Large intestine (tissue), 3 donors: ENCODE data around the gene CNN3. TPM values are rescaled to one million over a fixed set of nuclear protein-coding genes. Genes with fewer than 3 reads are reported as not detected.

ENCODE experiments used
- DNase-seq, 2 donors: peaks; one replicate each; pipeline versions ENCODE4 v3.0.0 to v3.0.0-alpha.2; 2013
- H3K27ac ChIP-seq: one replicate; pipeline ENCODE4 v1.5.1; 2013; ENCODE audit warnings: low read length
- H3K27me3 ChIP-seq: 2 replicates; pipeline ENCODE4 v1.6.1; 2013; ENCODE audit warnings: low read length; ENCODE audit not compliant: control insufficient read depth, insufficient read depth
- H3K36me3 ChIP-seq: 2 replicates; pipeline ENCODE4 v1.6.1; 2013; ENCODE audit warnings: low read length; ENCODE audit not compliant: control insufficient read depth, insufficient read depth
- H3K4me1 ChIP-seq: one replicate; pipeline ENCODE4 v1.6.1; 2013; ENCODE audit warnings: low read length; ENCODE audit not compliant: control insufficient read depth, insufficient read depth
- H3K4me3 ChIP-seq: one replicate; pipeline ENCODE4 v1.5.1; 2013; ENCODE audit warnings: low read length
- H3K9me3 ChIP-seq: one replicate; pipeline ENCODE4 v1.6.1; 2013; ENCODE audit warnings: mild to moderate bottlenecking, low read depth, low read length, moderate library complexity; ENCODE audit not compliant: control insufficient read depth
- WGBS: methylation state at CpG from one replicate; pipeline ENCODE4 v1.1.5; 2013; ENCODE audit warnings: low lambda C conversion rate; ENCODE audit not compliant: insufficient coverage; 5-methylcytosine and 5-hydroxymethylcytosine counted together
- polyA plus RNA-seq: library from polyadenylated mRNA; unstranded; fragments of 120-200 nt; gene quantifications from one replicate; pipeline ENCODE4 v1.2.1, GENCODE V29; 2013

Gene CNN3
- polyA plus RNA-seq, 1 donor = 97.0 TPM

DNA sequence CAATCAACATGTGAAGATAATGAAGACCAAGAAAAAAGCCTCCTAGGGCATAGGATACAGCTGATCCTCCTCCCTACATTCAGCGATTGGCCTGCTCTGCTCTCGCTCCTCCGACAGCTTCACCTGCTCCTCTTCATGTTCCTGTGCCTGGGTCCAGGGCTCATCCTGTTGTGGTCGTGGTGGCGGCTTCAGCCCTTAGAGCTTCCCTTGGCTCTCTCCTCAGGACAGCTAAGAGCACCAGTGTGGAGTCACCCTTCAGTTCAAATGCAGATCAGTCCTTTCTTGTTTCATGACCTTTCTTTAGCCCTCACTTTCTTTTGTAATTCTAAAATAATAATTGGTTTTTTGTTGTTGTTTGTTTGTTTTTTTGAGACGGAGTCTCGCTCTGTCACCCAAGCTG lies 18.7 kb downstream of the CNN3 start:
- DNase-seq = no peak
- Histone ChIP-seq H3K27me3 (no peaks in the 10 kb centered on the region), H3K36me3 (no peaks in the 10 kb centered on the region), H3K4me3 (no peak overlapping the region), H3K4me1 (no peaks in the 10 kb centered on the region), H3K27ac (no peak overlapping the region), H3K9me3 (no peaks in the 10 kb centered on the region)
- no CpG with 5 or more reads among the region's 7 CpGs for WGBS

DNA sequence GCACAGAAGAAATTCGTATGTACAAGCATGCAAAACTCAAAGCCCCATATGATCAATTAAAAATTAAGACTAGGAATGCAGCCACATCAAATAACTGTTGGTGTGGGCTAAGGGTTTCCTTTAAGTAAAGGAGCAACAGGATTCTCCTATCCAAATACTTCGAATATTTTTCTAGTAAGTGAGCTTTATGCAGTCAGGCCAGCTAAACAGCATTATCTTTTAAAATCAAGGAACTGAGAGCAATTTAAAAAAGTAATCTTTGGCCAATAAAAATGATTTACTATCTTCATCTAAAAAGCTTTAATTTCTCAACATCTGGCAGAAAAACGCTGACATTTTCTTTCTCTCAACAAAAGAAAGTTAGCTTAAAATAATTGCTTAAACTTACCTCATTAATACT lies 19.8 kb downstream of the CNN3 start:
- no peaks in the 10 kb centered on the region for H3K36me3 ChIP-seq
- H3K27ac ChIP-seq = no peak overlapping the region
- WGBS = 76% methylated on average over 3 of the region's 3 CpGs
- H3K9me3 ChIP-seq = no peaks in the 10 kb centered on the region
- DNase-seq = no peak
- H3K4me3 ChIP-seq = no peak overlapping the region
- H3K4me1 ChIP-seq = no peaks in the 10 kb centered on the region
- no peaks in the 10 kb centered on the region for H3K27me3 ChIP-seq

DNA sequence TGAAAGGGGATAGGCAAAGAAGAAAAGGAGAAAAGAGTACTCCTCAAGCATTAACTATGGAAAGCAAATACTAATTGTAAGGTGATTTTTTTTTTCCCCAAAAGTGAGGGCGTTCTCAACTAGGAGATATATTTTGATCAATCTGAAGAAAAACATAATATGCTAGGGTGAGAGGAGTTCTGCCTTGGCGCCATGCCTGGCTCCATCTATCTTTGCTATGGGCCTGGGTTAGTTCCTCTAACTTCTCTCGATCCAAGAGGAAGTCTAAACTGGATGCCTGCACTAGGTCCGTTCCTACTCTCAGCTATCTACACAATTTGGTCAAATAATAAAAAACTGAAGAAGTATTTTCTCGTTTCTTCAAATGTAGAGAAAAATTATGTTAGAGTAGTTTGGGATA lies 20.5 kb downstream of the CNN3 start:
- Histone ChIP-seq H3K4me1 (no peaks in the 10 kb centered on the region), H3K4me3 (no peak overlapping the region), H3K36me3 (peaks cover 3% of the 10 kb centered on the region), H3K9me3 (no peaks in the 10 kb centered on the region), H3K27me3 (no peaks in the 10 kb centered on the region), H3K27ac (no peak overlapping the region)
- WGBS = 88% methylated on average over 3 of the region's 5 CpGs
- DNase-seq = no peak

DNA sequence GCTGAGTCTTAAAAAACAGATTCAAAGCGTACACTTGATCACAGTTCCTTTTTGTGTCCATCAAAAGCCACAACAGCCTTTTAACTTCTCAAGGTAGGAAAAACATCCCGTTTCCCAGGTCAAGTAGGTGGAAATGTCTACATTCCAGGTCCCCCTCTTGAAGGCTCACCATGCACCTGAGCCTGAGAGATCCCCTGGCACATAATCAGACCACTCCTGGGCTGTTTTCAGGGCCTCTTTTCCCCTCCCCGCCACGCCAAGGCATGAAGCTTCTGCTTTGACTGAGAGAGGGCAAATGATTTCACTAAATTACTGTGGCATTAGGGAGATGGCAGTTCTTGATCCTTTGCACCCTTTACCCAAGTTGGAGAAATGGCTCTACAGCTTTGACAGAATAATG lies 21.7 kb downstream of the CNN3 start:
- no peak for DNase-seq
- Histone ChIP-seq H3K9me3 (no peaks in the 10 kb centered on the region), H3K4me1 (no peaks in the 10 kb centered on the region), H3K27ac (no peak overlapping the region), H3K4me3 (no peak overlapping the region), H3K36me3 (peaks cover 6% of the 10 kb centered on the region), H3K27me3 (no peaks in the 10 kb centered on the region)
- WGBS = no CpG with 5 or more reads among the region's 4 CpGs

DNA sequence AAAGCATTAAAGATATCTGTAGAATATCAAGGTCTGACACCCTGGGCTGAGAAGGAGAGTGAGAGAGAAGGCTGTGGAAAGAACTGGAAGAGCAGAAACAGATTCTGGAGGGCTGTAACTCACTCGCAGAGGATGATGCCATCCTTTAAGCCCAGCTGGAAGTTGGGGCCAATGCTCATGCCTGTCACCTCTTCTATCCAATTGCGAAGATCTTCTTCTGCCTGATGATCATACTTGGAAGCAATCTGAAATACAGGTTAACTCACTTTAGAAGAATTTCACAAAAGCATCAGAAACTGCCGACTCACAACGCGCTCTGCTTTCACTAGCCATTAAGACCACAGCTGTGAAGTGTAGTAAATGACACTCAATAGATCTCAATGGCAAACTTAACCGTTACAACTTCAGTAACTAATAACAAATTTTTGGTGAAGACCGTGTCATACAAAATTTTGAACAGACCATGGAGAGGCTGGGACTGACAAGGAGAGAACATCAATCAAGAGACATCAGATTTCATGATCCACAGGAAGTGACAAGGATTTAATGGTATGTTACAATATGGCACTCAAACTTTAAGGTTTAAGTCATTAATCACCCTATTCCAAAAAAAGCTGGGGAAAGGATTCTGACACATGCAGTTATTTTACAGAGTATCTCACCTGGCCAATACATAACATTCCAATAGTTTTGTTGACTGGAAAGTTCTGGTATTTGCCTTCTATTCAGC lies 23.5 kb downstream of the CNN3 start:
- Histone ChIP-seq H3K4me1 (no peaks in the 10 kb centered on the region), H3K36me3 (peaks cover 8% of the 10 kb centered on the region), H3K4me3 (no peak overlapping the region), H3K9me3 (no peaks in the 10 kb centered on the region), H3K27me3 (no peaks in the 10 kb centered on the region), H3K27ac (no peak overlapping the region)
- WGBS = no CpG with 5 or more reads among the region's 7 CpGs
- no peak for DNase-seq

DNA sequence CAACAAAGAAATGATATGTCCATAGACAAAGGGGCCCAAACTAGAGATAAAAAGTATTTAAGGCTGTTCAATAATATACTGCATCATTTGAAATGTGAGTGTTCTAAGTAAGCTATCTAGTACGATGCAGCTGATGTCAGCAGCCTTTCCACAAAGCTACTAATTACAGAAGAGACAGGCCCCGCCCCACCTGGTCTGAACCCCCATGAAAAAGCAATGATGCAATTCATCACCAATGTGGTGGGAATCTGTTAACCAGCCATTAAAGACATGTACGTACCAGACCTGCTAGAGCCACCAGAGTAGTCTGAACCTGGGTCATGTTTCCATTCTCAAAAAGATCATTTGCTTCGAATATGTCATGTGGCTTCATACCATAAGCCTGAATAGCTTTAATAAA lies 25.1 kb downstream of the CNN3 start:
- Histone ChIP-seq H3K27ac (no peak overlapping the region), H3K9me3 (no peaks in the 10 kb centered on the region), H3K4me1 (no peaks in the 10 kb centered on the region), H3K27me3 (no peaks in the 10 kb centered on the region), H3K36me3 (peaks cover 13% of the 10 kb centered on the region), H3K4me3 (no peak overlapping the region)
- no peak for DNase-seq
- 60% methylated on average over 1 of the region's 4 CpGs for WGBS

DNA sequence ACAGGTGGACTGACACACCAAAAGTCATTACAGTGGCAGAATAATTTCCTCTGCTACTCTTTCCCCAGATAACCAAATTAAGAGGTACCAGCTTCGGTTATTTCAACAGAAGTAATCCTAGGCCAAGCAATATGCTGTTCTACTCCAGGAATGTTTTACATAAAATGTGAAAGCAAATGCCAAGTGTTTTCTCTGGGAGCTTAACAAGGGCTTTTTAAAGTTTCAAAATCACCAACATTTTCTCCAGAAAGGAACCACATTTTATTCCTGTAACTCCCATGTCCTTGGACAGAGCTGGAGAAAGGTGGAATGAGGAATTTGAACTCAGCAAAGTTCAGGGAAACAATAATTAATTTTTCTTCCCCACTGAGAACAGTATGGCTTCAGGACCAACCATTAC lies 27.2 kb downstream of the CNN3 start:
- Histone ChIP-seq H3K27me3 (no peaks in the 10 kb centered on the region), H3K9me3 (no peaks in the 10 kb centered on the region), H3K4me3 (no peak overlapping the region), H3K36me3 (peaks cover 26% of the 10 kb centered on the region), H3K27ac (no peak overlapping the region), H3K4me1 (no peaks in the 10 kb centered on the region)
- no CpG with 5 or more reads among the region's 1 CpG for WGBS
- DNase-seq = no peak

DNA sequence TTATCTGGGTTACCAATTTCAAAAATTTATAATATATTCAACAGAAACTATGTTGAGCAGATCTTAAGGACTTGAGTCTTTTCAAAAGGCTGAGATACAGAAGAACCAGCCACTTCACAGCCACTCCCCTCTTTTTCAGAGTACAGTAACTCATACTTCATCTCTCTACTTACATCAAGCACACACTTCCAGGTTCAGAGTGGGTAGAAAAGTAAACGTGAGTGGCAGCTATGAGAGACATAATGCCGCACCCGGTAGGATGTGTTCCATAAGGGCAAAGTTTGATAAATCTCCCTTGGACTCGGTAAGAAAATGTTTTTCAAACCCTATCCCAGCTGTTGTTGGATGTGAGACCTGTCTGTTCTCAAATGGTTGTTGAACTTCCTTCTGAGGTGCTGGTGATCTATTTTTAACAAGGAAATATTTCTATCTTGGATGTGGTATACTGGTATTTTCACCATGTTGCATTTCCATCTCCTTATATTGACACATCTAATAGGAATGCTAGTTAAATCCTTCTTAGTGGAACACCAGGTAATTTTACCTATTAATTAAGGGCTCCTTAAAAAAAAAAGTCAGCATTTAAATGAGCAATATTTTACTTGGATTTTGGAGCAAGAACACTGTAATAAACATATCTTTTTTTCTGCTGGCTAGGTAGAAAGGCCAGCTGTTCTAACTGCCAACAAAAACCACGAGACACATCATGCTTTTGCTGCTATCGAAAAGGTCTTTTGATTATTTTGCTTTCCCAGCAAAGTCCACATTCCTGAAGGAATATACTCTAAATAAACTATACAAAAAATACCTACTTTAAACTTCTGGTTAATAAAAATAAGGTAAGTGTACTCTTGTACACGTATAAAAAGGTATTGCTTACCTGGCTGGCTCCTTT lies 28.2 kb downstream of the CNN3 start:
- H3K27me3 ChIP-seq = no peaks in the 10 kb centered on the region
- DNase-seq = no peak
- no peaks in the 10 kb centered on the region for H3K9me3 ChIP-seq
- H3K36me3 ChIP-seq = peaks cover 30% of the 10 kb centered on the region
- H3K4me1 ChIP-seq = no peaks in the 10 kb centered on the region
- WGBS = 67% methylated on average over 1 of the region's 7 CpGs
- H3K4me3 ChIP-seq = no peak overlapping the region
- no peak overlapping the region for H3K27ac ChIP-seq

DNA sequence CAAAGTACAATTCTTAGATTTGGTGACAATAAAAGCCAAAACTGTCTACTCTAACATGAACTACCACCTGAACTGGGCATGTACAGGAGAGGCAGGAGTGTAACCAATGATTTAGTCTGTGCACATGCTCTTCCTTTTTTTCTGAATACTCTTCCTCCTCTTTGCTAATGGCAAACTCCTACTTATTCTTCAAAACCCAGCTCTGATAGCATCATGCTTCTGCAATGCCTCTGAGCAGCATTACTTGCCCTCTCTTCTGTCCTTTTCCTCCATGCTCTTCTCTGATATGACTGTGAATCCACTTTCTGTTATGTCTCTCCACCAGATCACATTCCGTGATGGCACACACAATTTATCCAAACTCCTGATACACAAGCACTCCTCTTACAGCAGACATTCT lies 31.4 kb downstream of the CNN3 start:
- DNase-seq = no peak
- H3K36me3 ChIP-seq = peaks cover 36% of the 10 kb centered on the region
- H3K9me3 ChIP-seq = no peaks in the 10 kb centered on the region
- no CpG with 5 or more reads among the region's 1 CpG for WGBS
- no peaks in the 10 kb centered on the region for H3K27me3 ChIP-seq
- H3K4me1 ChIP-seq = no peaks in the 10 kb centered on the region
- H3K4me3 ChIP-seq = no peak overlapping the region
- no peak overlapping the region for H3K27ac ChIP-seq

DNA sequence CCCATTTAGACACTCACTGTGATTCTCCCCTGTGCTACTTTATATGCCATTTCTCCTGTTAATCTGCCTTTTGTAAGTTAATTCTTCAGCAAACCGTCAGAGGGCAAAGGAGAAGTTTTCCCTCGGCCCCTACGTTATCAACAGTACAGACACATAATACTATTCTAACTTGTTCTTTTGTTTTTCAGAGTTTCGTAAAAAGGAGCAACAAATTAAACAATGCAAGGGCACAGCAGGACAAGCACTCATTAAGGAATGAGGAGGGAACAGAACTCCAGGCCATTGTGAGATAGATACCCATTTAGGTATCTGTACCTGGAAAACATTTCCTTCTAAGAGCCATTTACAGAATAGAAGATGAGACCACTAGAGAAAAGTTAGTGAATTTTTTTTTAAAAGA lies 32.3 kb downstream of the CNN3 start:
- DNase-seq = no peak
- H3K27me3 ChIP-seq = no peaks in the 10 kb centered on the region
- WGBS = 37% methylated on average over 3 of the region's 4 CpGs
- H3K9me3 ChIP-seq = no peaks in the 10 kb centered on the region
- no peak overlapping the region for H3K27ac ChIP-seq
- H3K4me3 ChIP-seq = no peak overlapping the region
- H3K4me1 ChIP-seq = no peaks in the 10 kb centered on the region
- H3K36me3 ChIP-seq = peaks cover 37% of the 10 kb centered on the region
